Measurements from ENCODE around the gene EPN2. TPM values are rescaled to one million over a fixed set of nuclear protein-coding genes. Genes with fewer than 3 reads are reported as not detected.
A peak's percentile ranks its signal among the peaks of the same experiment; 100 is the strongest.

EPN2 gene
- total RNA-seq, 1 experiment from 2014 or later = 73.1 TPM

GRCh38 chr17:19338031-19338990, 101.1 kb downstream of the EPN2 start:
- no TSS peak for BruUV-seq (replicated peaks)
- ChIA-PET RAD21 (ENCODE audit: low non-redundant PET in 1 of 2, low total read pairs in 2 of 2, uncharacterized antibody in 2 of 2, unreplicated experiment in 2 of 2) (no interaction called here), CTCF (interaction anchor here (0.6 to 2.5 kb wide), 8 partner anchors 9 to 93 kb away, joined by 3 to 9 read pairs (median 4); partner anchors contain the start of genes B9D1 and MAPK7), POLR2A (interaction anchor here (0.6 kb wide), 2 partner anchors 20 to 33 kb away, joined by 3 to 4 read pairs; no protein-coding TSS in a partner anchor)
- peak; percentile 84 for ATAC-seq
- Histone ChIP-seq H3K36me3 (ENCODE audit: control insufficient read depth in 1 of 2, insufficient read depth in 2 of 2, low read length in 2 of 2) (peaks cover 2 to 10% of the 10 kb centered on the region in 2 experiments; a peak in 2 of 4 replicates), H3K27me3 (ENCODE audit: insufficient read depth, low read length) (no peaks in the 10 kb centered on the region), H3K4me3 (replicated peaks in 1 of 2; ENCODE audit: low read depth in 1 of 2, low read length in 2 of 2) (no peak overlapping the region), H3K79me2 (ENCODE audit: insufficient read depth, low read length) (no peaks in the 10 kb centered on the region), H2AFZ (ENCODE audit: low read depth, low read length, poor library complexity, severe bottlenecking) (no peak overlapping the region), H3K9me3 (ENCODE audit: control insufficient read depth in 1 of 2, insufficient read depth in 1 of 2, low read depth in 1 of 2, low read length in 2 of 2) (no peaks in the 10 kb centered on the region), H3K4me2 (ENCODE audit: low read length) (no peak overlapping the region), H3K9ac (ENCODE audit: low read length) (no peak overlapping the region), H4K20me1 (ENCODE audit: insufficient read depth) (no peaks in the 10 kb centered on the region), H3K9me2 (ENCODE audit: insufficient read depth) (no peaks in the 10 kb centered on the region), H3K27ac (ENCODE audit: low read depth, low read length) (no peak overlapping the region), H3K4me1 (ENCODE audit: control insufficient read depth in 1 of 2, insufficient read depth in 2 of 2, low read length in 2 of 2) (peaks cover 7 to 14% of the 10 kb centered on the region in 2 experiments; a peak in 3 of 4 replicates)
- intact Hi-C loops (cut with micrococcal nuclease) = no loop called here
- TF ChIP-seq POLR2AphosphoS5 (IDR thresholded peaks at IDR 0.05; ENCODE audit: low read depth, low read length) (peak; percentile 42), SP1 (IDR thresholded peaks at IDR 0.05; ENCODE audit: low read depth) (no peak), RAD21 (IDR thresholded peaks at IDR 0.05; ENCODE audit: low read depth) (peak; percentile 52), REST (IDR thresholded peaks at IDR 0.05; ENCODE audit: low read depth) (no peak), SIN3A (IDR thresholded peaks at IDR 0.05; ENCODE audit: low read depth) (no peak), CBX3 (IDR thresholded peaks at IDR 0.05; ENCODE audit: low read depth) (no peak), CTCF (IDR thresholded peaks at IDR 0.05 in 2 of 3, conservative IDR thresholded peaks at IDR 0.05 in 1 of 3; ENCODE audit: borderline replicate concordance in 1 of 3, insufficient read depth in 1 of 3, low read depth in 2 of 3, low read length in 2 of 3) (peak; percentile 62 to 73 (median 65)), ZFX (IDR thresholded peaks at IDR 0.05) (no peak)
- DNase-seq (ENCODE audit: low read depth, low spot score) = no peak
